OCI-LY7 (cell line): ENCODE data around the gene CFAP99. TPM values are rescaled to one million over a fixed set of nuclear protein-coding genes. Genes with fewer than 3 reads are reported as not detected.

ENCODE experiments used
- BruUV-seq: library from RNA; stranded (reverse); fragments of 400-500 nt; replicated peaks from 2 replicates; lab custom pipeline; 2021; lab: Mats Ljungman, UMichigan
- CTCF ChIA-PET: fragments of 300-600 bp; sonication (Branson Sonifier 250); formaldehyde crosslinking; loops from one replicate; lab custom pipeline; 2022; ENCODE audit warnings: antibody characterized with exemption; ENCODE audit not compliant: unreplicated experiment; lab: Charles Lee
- POLR2A ChIA-PET: fragments of 300-600 bp; sonication (Branson Sonifier 250); formaldehyde crosslinking; loops from one replicate; lab custom pipeline; 2022; ENCODE audit warnings: antibody characterized with exemption; lab: Charles Lee
- DNase-seq: peaks from one replicate; pipeline ENCODE4 v3.0.0-alpha.2; 2015; ENCODE audit warnings: low spot score
- H2AFZ ChIP-seq: fragments of 200-600 bp; sonication (generic), shearing (Covaris generic); 2 replicates; pipeline ENCODE4 v1.6.1; 2014; ENCODE audit warnings: mild to moderate bottlenecking, antibody characterized with exemption, low read length, moderate library complexity
- H3K27ac ChIP-seq: fragments of 200-600 bp; sonication (generic); 2 replicates; pipeline ENCODE4 v1.5.1; 2014; ENCODE audit warnings: mixed run types, low read depth, mild to moderate bottlenecking, moderate library complexity, low read length, inconsistent platforms; ENCODE audit not compliant: poor library complexity, severe bottlenecking
- H3K36me3 ChIP-seq: fragments of 200-600 bp; sonication (generic); 2 replicates; pipeline ENCODE4 v1.6.1; 2014; ENCODE audit warnings: mild to moderate bottlenecking, antibody characterized with exemption, low read length, moderate library complexity, mixed read lengths; ENCODE audit not compliant: insufficient read depth
- H3K4me1 ChIP-seq: fragments of 200-600 bp; sonication (generic); 2 replicates; pipeline ENCODE4 v1.5.1; 2014; ENCODE audit warnings: mild to moderate bottlenecking, low read length; ENCODE audit not compliant: insufficient read depth, poor library complexity, severe bottlenecking
- H3K4me2 ChIP-seq: fragments of 200-600 bp; sonication (generic); 2 replicates; pipeline ENCODE4 v1.6.1; 2014; ENCODE audit warnings: mild to moderate bottlenecking, low read length
- H3K4me3 ChIP-seq: fragments of 200-600 bp; sonication (generic); 2 replicates; pipeline ENCODE4 v1.5.1; 2014; ENCODE audit warnings: mild to moderate bottlenecking, low read depth, low read length; ENCODE audit not compliant: poor library complexity, severe bottlenecking
- H3K79me2 ChIP-seq: fragments of 200-600 bp; sonication (generic); 2 replicates; pipeline ENCODE4 v1.6.1; 2016; ENCODE audit warnings: low read depth, mild to moderate bottlenecking, low read length, moderate library complexity, mixed read lengths; ENCODE audit not compliant: insufficient read depth
- H3K9me2 ChIP-seq: fragments of 200-600 bp; sonication (generic); 2 replicates; pipeline ENCODE4 v1.6.1; 2016; ENCODE audit warnings: mild to moderate bottlenecking, low read length, mixed read lengths; ENCODE audit not compliant: insufficient read depth
- H3K9me3 ChIP-seq: fragments of 200-600 bp; sonication (generic); 2 replicates; pipeline ENCODE4 v1.6.1; 2014; ENCODE audit warnings: mild to moderate bottlenecking, mixed run types, low read length, mixed read lengths
- H4K20me1 ChIP-seq: fragments of 200-600 bp; sonication (generic); 2 replicates; pipeline ENCODE4 v1.6.1; 2014; ENCODE audit warnings: mild to moderate bottlenecking, antibody characterized with exemption, low read length, moderate library complexity, mixed read lengths; ENCODE audit not compliant: insufficient read depth
- EZH2phosphoT487 ChIP-seq: fragments of 200-600 bp; sonication (generic); IDR thresholded peaks from 2 replicates; pipeline ENCODE4 v1.6.1; 2018; ENCODE audit warnings: low read depth, borderline replicate concordance, mild to moderate bottlenecking, mixed run types, antibody characterized with exemption, low read length, moderate library complexity, mixed read lengths
- intact Hi-C: fragments of 100-400 bp; cut with micrococcal nuclease; formaldehyde crosslinking; loops from one replicate; pipeline ENCODE4 v1.10.0; 2022; ENCODE audit not compliant: unreplicated experiment
- total RNA-seq, 2 experiments: library from RNA; depleted of rRNA in 1 of 2; stranded (reverse); fragments of >200 nt in 1 of 2; shearing (Covaris generic) in 1 of 2; gene quantifications; 2 replicates each; pipeline ENCODE4 v1.2.3, GENCODE V29; 2014 to 2022
- TF ChIP-seq, protein P1 (sequence below): fragments of 200-600 bp; sonication (generic); conservative IDR thresholded peaks from 2 replicates; pipeline ENCODE4 v1.5.1; 2014; ENCODE audit warnings: mild to moderate bottlenecking, antibody characterized with exemption, low read length, moderate library complexity, mixed read lengths

CFAP99 gene
- total RNA-seq, 2 experiments from 2014 or later = not detected

- no peak for DNase-seq
- Histone ChIP-seq H3K9me3 (no peaks in the 10 kb centered on the region), H3K4me3 (no peak overlapping the region), H3K27ac (no peak overlapping the region), H3K36me3 (no peaks in the 10 kb centered on the region), H4K20me1 (no peaks in the 10 kb centered on the region), H2AFZ (no peak overlapping the region), H3K79me2 (no peaks in the 10 kb centered on the region), H3K9me2 (no peaks in the 10 kb centered on the region), H3K4me1 (peaks cover 8% of the 10 kb centered on the region), H3K4me2 (no peak overlapping the region)
- intact Hi-C loops = no loop called here
- CTCF ChIA-PET = interaction anchor here (1.1 kb wide), 1 partner anchor 10 kb away, joined by 3 read pairs; no protein-coding TSS in a partner anchor
- POLR2A ChIA-PET = interaction anchor here (0.6 kb wide), 1 partner anchor 11 kb away, joined by 3 read pairs; no protein-coding TSS in a partner anchor
- TF ChIP-seq, protein P1, sequence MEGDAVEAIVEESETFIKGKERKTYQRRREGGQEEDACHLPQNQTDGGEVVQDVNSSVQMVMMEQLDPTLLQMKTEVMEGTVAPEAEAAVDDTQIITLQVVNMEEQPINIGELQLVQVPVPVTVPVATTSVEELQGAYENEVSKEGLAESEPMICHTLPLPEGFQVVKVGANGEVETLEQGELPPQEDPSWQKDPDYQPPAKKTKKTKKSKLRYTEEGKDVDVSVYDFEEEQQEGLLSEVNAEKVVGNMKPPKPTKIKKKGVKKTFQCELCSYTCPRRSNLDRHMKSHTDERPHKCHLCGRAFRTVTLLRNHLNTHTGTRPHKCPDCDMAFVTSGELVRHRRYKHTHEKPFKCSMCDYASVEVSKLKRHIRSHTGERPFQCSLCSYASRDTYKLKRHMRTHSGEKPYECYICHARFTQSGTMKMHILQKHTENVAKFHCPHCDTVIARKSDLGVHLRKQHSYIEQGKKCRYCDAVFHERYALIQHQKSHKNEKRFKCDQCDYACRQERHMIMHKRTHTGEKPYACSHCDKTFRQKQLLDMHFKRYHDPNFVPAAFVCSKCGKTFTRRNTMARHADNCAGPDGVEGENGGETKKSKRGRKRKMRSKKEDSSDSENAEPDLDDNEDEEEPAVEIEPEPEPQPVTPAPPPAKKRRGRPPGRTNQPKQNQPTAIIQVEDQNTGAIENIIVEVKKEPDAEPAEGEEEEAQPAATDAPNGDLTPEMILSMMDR = no peak
- TF ChIP-seq EZH2phosphoT487 = no peak
- no TSS peak for BruUV-seq
These were observed 24.4 kb downstream of the CFAP99 start for GRCh38 chr4:2443061-2443730.

DNA sequence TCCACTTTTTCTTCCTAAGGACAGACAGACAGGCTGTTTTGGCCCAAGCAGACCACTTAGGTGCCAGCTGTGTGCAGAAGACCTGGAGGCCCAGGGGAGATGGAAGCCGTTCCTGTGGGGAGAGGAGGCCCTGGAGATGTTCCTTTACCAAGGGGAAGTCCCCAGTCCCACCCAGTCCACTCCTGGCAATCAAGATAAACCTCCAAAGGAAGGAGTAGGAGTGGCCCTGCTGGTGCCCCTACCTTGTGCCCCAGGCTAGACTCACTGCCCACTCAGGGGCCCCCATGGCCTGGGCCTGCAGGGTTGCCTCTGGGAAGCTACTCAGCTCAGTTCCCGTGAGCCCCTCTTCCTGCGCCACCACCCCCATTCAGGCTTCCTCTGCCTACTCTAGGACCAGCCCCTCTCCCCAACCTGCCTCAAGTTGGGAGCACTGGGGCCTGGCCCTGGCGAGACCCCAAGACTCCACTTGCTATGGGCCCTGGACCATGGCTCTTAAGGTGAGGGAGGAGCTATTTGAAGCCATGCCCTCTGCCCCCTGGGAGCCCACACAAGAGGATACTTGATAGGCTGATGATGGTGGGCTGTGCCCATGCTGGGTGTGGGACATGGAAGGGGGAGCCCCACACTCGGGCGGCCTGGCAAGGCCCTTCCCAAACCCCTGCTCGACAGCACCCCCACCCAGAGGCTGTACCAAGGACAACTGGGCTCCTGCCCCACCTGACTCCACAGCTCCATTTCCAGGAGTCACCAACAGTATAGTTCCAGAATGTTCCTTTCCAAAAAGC is 25.4 kb downstream of the CFAP99 start:
- no peak for DNase-seq

More for the DNA sequence above, 25.4 kb downstream of the CFAP99 start:
- no peaks in the 10 kb centered on the region for H4K20me1 ChIP-seq
- peaks cover 8% of the 10 kb centered on the region for H3K4me1 ChIP-seq
- ChIA-PET POLR2A (no interaction called here), CTCF (interaction anchor here (1.1 kb wide), 1 partner anchor 9 kb away, joined by 3 read pairs; no protein-coding TSS in a partner anchor)
- no peak overlapping the region for H2AFZ ChIP-seq
- H3K9me3 ChIP-seq = no peaks in the 10 kb centered on the region
- H3K36me3 ChIP-seq = no peaks in the 10 kb centered on the region
- no peak overlapping the region for H3K27ac ChIP-seq
- intact Hi-C loops = no loop called here
- no peaks in the 10 kb centered on the region for H3K79me2 ChIP-seq
- TF ChIP-seq, protein P1 = no peak
- no peak for TF ChIP-seq EZH2phosphoT487
- no peaks in the 10 kb centered on the region for H3K9me2 ChIP-seq
- no peak overlapping the region for H3K4me3 ChIP-seq
- BruUV-seq = no TSS peak
- H3K4me2 ChIP-seq = no peak overlapping the region
